SH-SY5Y (cell line): ENCODE data around the gene KCNN1.

Experiments used
- GATA2 ChIP-seq: IDR thresholded peaks from 2 replicates; pipeline ENCODE4 v1.6.1; 2011; ENCODE audit warnings: mild to moderate bottlenecking, low read depth, low read length
- GATA3 ChIP-seq: IDR thresholded peaks from 2 replicates; pipeline ENCODE4 v1.6.1; 2011; ENCODE audit warnings: low read depth, mild to moderate bottlenecking, low read length, moderate library complexity

- TF ChIP-seq GATA2 (no peak), GATA3 (no peak)
Observed at GRCh38 chr19:17993076-17993813, 26.3 kb downstream of the KCNN1 start.
